ENCODE data around the gene TBC1D22A. TPM values are rescaled to one million over a fixed set of nuclear protein-coding genes. Genes with fewer than 3 reads are reported as not detected.
"Not testable (repeated sequence)": the region's sequence is repeated elsewhere in the genome, so short reads cannot be mapped to it uniquely, and the experiment has no call there.

The TBC1D22A gene
- total RNA-seq, 4 donors from 2014 or later = 9.2 to 45.3 (median 22.8) TPM

DNA sequence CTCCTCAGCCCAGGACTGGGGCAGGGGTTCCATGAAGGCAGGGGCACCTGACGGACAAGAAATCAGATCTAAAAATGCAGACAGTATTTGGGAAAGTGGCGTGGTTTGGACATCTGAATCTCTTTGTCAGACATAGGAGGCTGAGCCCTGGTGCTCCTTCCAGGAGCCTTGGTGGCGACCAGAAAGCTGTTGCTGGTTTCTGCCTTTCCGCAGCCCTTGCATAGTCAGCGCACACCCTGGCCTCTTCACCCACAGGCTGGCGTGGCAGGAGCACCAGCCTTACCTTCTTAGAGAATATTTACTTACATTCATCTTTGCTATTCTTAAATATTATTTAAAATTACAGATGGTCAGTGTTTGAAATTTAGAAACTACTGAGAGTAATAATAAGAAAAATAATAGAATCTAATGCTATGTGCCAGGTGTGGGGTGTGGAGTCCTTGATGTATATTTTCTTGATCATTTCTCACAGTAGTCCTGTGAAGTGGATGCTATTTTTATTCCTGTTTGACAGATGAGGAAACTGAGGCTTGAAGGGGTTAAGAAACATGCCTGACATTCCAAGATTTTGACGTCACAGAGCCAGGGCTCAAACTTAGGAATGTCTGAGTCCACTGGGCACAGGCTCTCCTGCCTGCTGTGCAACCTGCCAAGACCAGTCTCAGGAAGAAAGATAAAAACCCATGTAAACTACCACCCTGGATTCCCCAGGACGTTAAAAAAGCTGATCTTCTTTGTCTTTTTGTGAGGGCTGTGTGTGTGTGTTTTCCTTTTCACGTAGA, 51.6 kb downstream of the TBC1D22A start:
- Histone ChIP-seq H3K4me3 (no peak overlapping the region), H3K36me3 (no peaks in the 10 kb centered on the region), H3K9me3 (no peaks in the 10 kb centered on the region), H3K27ac (no peak overlapping the region), H3K4me1 (no peaks in the 10 kb centered on the region), H3K27me3 (no peaks in the 10 kb centered on the region)
- TF ChIP-seq POLR2A (IDR thresholded peaks at IDR 0.05) = no peak
- TF ChIP-seq, protein P1, sequence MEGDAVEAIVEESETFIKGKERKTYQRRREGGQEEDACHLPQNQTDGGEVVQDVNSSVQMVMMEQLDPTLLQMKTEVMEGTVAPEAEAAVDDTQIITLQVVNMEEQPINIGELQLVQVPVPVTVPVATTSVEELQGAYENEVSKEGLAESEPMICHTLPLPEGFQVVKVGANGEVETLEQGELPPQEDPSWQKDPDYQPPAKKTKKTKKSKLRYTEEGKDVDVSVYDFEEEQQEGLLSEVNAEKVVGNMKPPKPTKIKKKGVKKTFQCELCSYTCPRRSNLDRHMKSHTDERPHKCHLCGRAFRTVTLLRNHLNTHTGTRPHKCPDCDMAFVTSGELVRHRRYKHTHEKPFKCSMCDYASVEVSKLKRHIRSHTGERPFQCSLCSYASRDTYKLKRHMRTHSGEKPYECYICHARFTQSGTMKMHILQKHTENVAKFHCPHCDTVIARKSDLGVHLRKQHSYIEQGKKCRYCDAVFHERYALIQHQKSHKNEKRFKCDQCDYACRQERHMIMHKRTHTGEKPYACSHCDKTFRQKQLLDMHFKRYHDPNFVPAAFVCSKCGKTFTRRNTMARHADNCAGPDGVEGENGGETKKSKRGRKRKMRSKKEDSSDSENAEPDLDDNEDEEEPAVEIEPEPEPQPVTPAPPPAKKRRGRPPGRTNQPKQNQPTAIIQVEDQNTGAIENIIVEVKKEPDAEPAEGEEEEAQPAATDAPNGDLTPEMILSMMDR (IDR thresholded peaks at IDR 0.05) = no peak
- no peak for DNase-seq
- intact Hi-C loops (cut with DNase I; ENCODE audit: low total_unique reads) = no loop called here

DNA sequence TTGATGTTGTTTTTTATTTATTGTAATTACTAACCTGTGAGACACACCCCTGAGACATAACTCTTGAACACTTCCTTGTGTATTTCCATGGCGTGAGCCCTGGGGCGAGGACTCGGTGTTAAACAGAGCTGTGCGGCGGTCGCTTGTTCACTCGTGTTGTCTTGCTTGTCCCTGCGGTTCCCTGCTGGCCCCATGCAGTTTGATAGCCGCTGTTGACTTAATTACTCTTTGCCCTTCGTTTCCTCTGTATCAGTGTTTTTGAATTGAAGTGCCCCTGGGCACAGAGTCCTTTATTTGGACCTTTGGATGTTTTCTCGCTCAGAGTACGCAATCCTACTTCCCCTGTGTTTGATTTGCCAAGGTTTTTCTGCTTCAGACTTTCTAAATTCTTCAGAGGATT, 52.7 kb downstream of the TBC1D22A start:
- TF ChIP-seq, protein P1 (IDR thresholded peaks at IDR 0.05) = no peak
- TF ChIP-seq POLR2A (IDR thresholded peaks at IDR 0.05) = no peak
- Histone ChIP-seq H3K27ac (no peak overlapping the region), H3K36me3 (no peaks in the 10 kb centered on the region), H3K27me3 (no peaks in the 10 kb centered on the region), H3K9me3 (no peaks in the 10 kb centered on the region), H3K4me3 (no peak overlapping the region), H3K4me1 (no peaks in the 10 kb centered on the region)
- no peak for DNase-seq
- intact Hi-C loops (cut with DNase I; ENCODE audit: low total_unique reads) = no loop called here

DNA sequence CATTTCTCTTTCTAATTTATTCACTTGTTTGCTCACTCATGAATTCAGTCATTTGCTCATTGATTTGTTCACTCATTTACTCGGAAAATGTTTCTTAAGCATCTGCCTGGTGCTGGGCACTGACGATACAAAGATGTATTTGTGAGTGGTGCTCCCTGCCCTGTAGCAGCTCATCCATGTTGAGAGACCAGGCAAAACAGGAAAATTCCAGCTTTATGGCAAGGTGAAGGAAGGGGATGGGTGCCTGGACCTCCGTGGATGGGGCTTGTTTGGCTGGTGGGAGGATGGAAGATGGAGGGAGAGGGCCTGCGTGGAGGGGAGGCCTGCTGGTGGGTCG, 53.1 kb downstream of the TBC1D22A start:
- H3K36me3 ChIP-seq = no peaks in the 10 kb centered on the region
- no peak for DNase-seq

DNA sequence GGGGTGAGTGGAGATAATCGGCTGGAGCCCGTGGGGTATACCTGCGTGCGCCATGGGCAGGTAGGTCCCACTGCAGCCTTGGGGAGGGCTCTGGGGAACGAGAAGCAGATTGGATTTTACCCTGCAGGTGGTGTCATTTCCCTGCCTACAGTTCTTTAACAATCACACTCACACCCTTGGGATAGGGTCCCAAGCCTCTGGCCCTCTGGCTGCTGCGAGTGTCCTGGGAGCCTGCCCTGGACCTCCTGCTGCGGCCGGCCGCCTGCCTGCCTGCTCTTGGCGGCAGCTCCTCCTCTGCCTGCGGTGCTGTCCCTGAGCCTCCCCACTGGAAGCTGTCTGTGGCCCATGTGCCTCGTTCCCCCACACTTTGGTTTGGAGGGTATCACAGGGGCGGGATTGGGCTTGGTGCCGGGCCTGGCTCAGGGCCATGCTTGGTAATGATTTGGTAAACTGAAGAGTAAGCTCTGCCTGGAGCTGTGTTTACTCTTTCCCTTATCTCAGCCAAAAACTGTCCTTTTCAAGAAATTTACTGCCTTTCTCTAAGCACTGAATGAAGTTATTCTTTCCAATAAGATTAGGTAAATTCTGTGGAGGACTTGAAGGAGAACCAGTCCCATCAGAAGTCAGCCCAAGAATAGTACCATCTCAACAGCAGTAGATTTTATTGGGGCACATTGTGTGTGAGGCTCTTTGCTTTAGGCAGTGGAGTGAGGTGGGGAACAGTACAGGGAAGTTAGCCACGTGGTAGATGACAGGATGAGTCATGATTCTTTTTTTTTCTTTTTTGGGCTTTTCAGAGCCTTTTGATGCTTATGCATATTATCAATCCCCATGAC, 53.7 kb downstream of the TBC1D22A start:
- TF ChIP-seq POLR2A (IDR thresholded peaks at IDR 0.05) = no peak
- TF ChIP-seq, protein P1 (IDR thresholded peaks at IDR 0.05) = no peak
- Histone ChIP-seq H3K27ac (peak overlapping the region in 1 of 2 donors; percentile 10), H3K9me3 (no peaks in the 10 kb centered on the region), H3K4me1 (no peaks in the 10 kb centered on the region), H3K4me3 (no peak overlapping the region), H3K27me3 (no peaks in the 10 kb centered on the region), H3K36me3 (no peaks in the 10 kb centered on the region)
- DNase-seq = peak in 1 of 2 donors; percentile 39
- intact Hi-C loops (cut with DNase I; ENCODE audit: low total_unique reads) = no loop called here

More for the DNA sequence above, 53.1 kb downstream of the TBC1D22A start:
- peak overlapping the region in 1 of 2 donors; percentile 10 for H3K27ac ChIP-seq
- no peaks in the 10 kb centered on the region for H3K9me3 ChIP-seq
- H3K4me3 ChIP-seq = no peak overlapping the region
- no peak for TF ChIP-seq POLR2A (IDR thresholded peaks at IDR 0.05)
- TF ChIP-seq, protein P1 (IDR thresholded peaks at IDR 0.05) = no peak
- intact Hi-C loops (cut with DNase I; ENCODE audit: low total_unique reads) = no loop called here
- no peaks in the 10 kb centered on the region for H3K4me1 ChIP-seq
- no peaks in the 10 kb centered on the region for H3K27me3 ChIP-seq

DNA sequence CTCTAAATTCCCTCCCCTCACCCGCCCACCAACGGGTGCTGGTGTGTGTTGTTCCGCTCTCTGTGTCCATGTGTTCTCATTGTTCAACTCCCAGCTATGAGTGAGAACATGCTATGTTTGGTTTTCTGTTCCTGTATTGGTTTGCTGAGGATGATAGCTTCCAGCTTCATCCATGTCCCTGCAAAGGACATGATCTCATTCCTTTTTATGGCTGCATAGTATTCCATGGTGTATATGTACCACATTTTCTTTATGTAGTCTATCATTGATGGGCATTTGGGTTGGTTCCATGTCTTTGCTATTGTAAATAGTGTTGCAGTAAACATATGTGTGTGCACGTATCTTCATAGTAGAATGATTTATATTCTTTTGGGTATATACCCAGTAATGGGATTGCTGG, 54.9 kb downstream of the TBC1D22A start:
- DNase-seq, H3K4me1 ChIP-seq: not testable (repeated sequence)

More for the DNA sequence above, 54.9 kb downstream of the TBC1D22A start:
- intact Hi-C loops (cut with DNase I; ENCODE audit: low total_unique reads); H3K27ac ChIP-seq; H3K4me3 ChIP-seq; H3K27me3 ChIP-seq; H3K9me3 ChIP-seq; H3K36me3 ChIP-seq: not testable (repeated sequence)
